ENCODE data around the gene ENTPD3. TPM values are rescaled to one million over a fixed set of nuclear protein-coding genes. Genes with fewer than 3 reads are reported as not detected.

ENTPD3 gene
- total and polyA plus RNA-seq, 2 of the 8 experiments (the other 6 are each of a cell fraction or from before 2014, with no cell fraction given), result 0.60 to 1.0 TPM

- Histone ChIP-seq H3K9me3 (ENCODE audit: insufficient read depth in 2 of 2, low read depth in 1 of 2, low read length in 1 of 2) (no peaks in the 10 kb centered on the region), H3K14ac (ENCODE audit: insufficient read length) (no peak overlapping the region), H4K20me1 (replicated peaks in 1 of 2; ENCODE audit: control insufficient read depth in 1 of 2, insufficient read depth in 2 of 2, low read length in 2 of 2) (peaks cover 12% of the 10 kb centered on the region in 2 experiments), H4K5ac (ENCODE audit: insufficient read length, low read depth, low read length) (no peak overlapping the region), H2AK5ac (ENCODE audit: low read depth, low read length) (no peak overlapping the region), H3K79me1 (ENCODE audit: low read depth, low read length) (peaks cover 2% of the 10 kb centered on the region; the same call in 1 of the 2 replicates), H3K23me2 (ENCODE audit: low read depth, low read length) (no peaks in the 10 kb centered on the region), H2BK20ac (ENCODE audit: low read length) (no peak overlapping the region), H3K9ac (replicated peaks in 1 of 4; ENCODE audit: extremely low read depth in 1 of 4, low read depth in 3 of 4, low read length in 3 of 4) (no peak overlapping the region), H3K4me3 (ENCODE audit: extremely low read depth in 1 of 4, insufficient read depth in 2 of 4, low read depth in 3 of 4, low read length in 4 of 4) (no peak overlapping the region), H2BK5ac (ENCODE audit: low read depth, low read length) (no peak overlapping the region), H3K4me2 (ENCODE audit: insufficient read depth in 1 of 2, low read depth in 2 of 2, low read length in 2 of 2) (no peak overlapping the region), H3K27me3 (replicated peaks in 1 of 4; ENCODE audit: control insufficient read depth in 3 of 4, extremely low read depth in 1 of 4, insufficient read depth in 3 of 4, low read length in 3 of 4) (no peaks in the 10 kb centered on the region), H3K79me2 (ENCODE audit: control insufficient read depth in 1 of 2, insufficient read depth in 2 of 2, low read length in 2 of 2) (peaks cover 0 to 5% of the 10 kb centered on the region in 2 experiments; a peak in 1 of 4 replicates), H2BK12ac (ENCODE audit: low read depth, low read length) (no peak overlapping the region), H3K56ac (replicated peaks; ENCODE audit: insufficient read length, low read depth, low read length) (no peak overlapping the region), H3K4me1 (replicated peaks in 1 of 4; ENCODE audit: control insufficient read depth in 3 of 4, insufficient read depth in 4 of 4, low read length in 3 of 4) (no peaks in the 10 kb centered on the region), H3K4ac (replicated peaks; ENCODE audit: insufficient read length, low read depth, low read length) (no peak overlapping the region), H3K36me3 (ENCODE audit: control insufficient read depth in 2 of 4, insufficient read depth in 4 of 4, low read length in 3 of 4) (peaks cover 16 to 61% (median 38%) of the 10 kb centered on the region in 4 experiments), H2AFZ (ENCODE audit: low read length) (no peak overlapping the region), H2BK15ac (ENCODE audit: low read length) (no peak overlapping the region), H2BK120ac (replicated peaks; ENCODE audit: low read depth, low read length) (no peak overlapping the region), H4K8ac (ENCODE audit: extremely low read depth, insufficient read depth, low read length) (no peak overlapping the region), H4K91ac (replicated peaks; ENCODE audit: insufficient read length, low read length) (no peak overlapping the region), H3K23ac (ENCODE audit: insufficient read length) (no peak overlapping the region), H3K18ac (ENCODE audit: extremely low read depth, low read length) (no peak overlapping the region), H3K27ac (ENCODE audit: low read depth, low read length) (no peak overlapping the region)
- CTCF ChIA-PET (ENCODE audit: partially characterized antibody), result interaction anchor here (0.7 to 1.8 kb wide), 3 partner anchors 14 to 137 kb away, joined by 3 to 8 read pairs (median 4); no protein-coding TSS in a partner anchor
- DNase-seq (ENCODE audit: low read depth in 1 of 2, low spot score in 2 of 2), result no peak
- TF ChIP-seq EZH2 (IDR thresholded peaks at IDR 0.05; ENCODE audit: low read depth, low read length, severe bottlenecking) (no peak), SP4 (IDR thresholded peaks at IDR 0.05; ENCODE audit: low read length) (no peak), BRCA1 (IDR thresholded peaks at IDR 0.05; ENCODE audit: low read depth, low read length) (no peak)
- POLR2A ChIA-PET (ENCODE audit: partially characterized antibody), result interaction anchor here (1.3 to 10.2 kb wide), 10 partner anchors 6 to 151 kb away, joined by 3 to 64 read pairs (median 14); partner anchors contain the start of genes RPL14, ZNF619 and ZNF620
- no peak for FAIRE-seq
- 75 to 100% methylated on average over 1 to 4 of the region's 4 CpGs for WGBS, 2 experiments (ENCODE audit: extremely low coverage in 1 of 2, insufficient coverage in 1 of 2, insufficient read length in 1 of 2, insufficient replicate concordance in 2 of 2, low coverage in 1 of 2, low lambda C conversion rate in 2 of 2, missing lambda C conversion rate in 1 of 2)
Measured at GRCh38 chr3:40465111-40465407, 78.1 kb downstream of the ENTPD3 start.
